ENCODE results near the gene LSM6.

The LSM6 gene

GRCh38 chr4:146158036-146158745, 17.3 kb upstream of the LSM6 start:
- Histone ChIP-seq H3K27me3 (ENCODE audit: control insufficient read depth in 1 of 2, insufficient read depth in 2 of 2, low read length in 2 of 2) (no peaks in the 10 kb centered on the region), H3K9me3 (ENCODE audit: control insufficient read depth in 1 of 2, low read length in 2 of 2) (peaks cover 10 to 13% of the 10 kb centered on the region in 2 donors), H3K36me3 (ENCODE audit: control insufficient read depth in 1 of 2, insufficient read depth in 2 of 2, low read length in 2 of 2) (no peaks in the 10 kb centered on the region), H3K9ac (ENCODE audit: low read depth in 1 of 2, low read length in 2 of 2) (no peak overlapping the region), H3K4me1 (ENCODE audit: control insufficient read depth in 1 of 2, insufficient read depth in 2 of 2, low read length in 2 of 2) (no peaks in the 10 kb centered on the region), H3K27ac (ENCODE audit: low read depth, low read length) (no peak overlapping the region), H3K4me3 (ENCODE audit: low read depth in 1 of 2, low read length in 2 of 2) (no peak overlapping the region)

DNA sequence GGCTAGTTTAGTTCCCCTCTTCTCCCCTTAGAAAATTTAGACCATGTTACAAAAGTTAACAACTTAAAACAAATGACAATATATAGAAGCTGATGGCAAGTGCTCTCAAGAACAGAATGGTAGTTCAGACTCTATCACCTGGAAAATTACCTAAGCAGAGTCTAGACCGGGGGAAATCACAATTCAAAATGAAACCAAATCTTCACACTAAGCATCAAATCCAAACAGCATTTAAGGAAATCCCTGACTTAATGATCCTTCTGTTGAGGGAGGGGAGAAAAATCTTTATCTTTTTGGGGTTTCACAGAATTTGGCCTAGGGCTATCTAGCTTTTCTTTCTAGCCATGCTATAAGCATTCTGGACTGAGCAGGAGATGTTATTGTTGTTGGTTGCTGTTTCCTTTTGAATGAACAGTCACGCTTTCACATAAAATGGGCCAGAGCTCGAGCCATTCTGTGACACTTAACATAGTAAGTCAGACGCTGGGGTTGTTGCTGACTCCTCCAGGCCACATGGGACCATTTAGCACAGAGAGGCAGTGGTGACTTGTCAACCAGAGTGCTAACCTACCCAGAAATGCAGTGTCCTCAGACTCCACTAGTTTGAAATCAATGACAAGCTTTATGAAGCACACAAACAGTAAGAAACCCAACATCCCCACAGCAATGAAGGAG, 16.0 kb upstream of the LSM6 start:
- Histone ChIP-seq H3K36me3 (ENCODE audit: control insufficient read depth in 1 of 2, insufficient read depth in 2 of 2, low read length in 2 of 2) (no peaks in the 10 kb centered on the region), H3K27ac (ENCODE audit: low read depth, low read length) (no peak overlapping the region), H3K27me3 (ENCODE audit: control insufficient read depth in 1 of 2, insufficient read depth in 2 of 2, low read length in 2 of 2) (no peaks in the 10 kb centered on the region), H3K4me3 (ENCODE audit: low read depth in 1 of 2, low read length in 2 of 2) (no peak overlapping the region), H3K9ac (ENCODE audit: low read depth in 1 of 2, low read length in 2 of 2) (no peak overlapping the region), H3K4me1 (ENCODE audit: control insufficient read depth in 1 of 2, insufficient read depth in 2 of 2, low read length in 2 of 2) (no peaks in the 10 kb centered on the region), H3K9me3 (ENCODE audit: control insufficient read depth in 1 of 2, low read length in 2 of 2) (peaks cover 10 to 13% of the 10 kb centered on the region in 2 donors)

DNA sequence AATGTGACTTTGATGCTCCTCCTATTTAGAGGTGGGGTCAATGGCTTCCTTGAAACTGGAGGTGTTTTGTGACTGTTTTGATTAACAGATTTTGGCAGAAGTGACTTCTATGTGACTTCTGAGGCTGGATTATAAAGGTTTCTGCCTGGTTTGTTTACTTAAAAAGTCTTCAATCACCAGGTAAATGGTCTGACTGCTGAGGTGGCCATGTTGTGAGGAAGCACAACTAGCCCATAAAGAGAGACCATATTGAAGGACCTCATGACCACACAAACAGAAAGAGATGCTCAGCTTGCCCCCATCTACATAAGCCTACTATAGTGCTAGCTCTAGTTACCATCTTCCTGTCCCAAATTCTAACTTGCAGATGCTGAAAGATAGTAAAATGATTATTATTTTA, 14.3 kb upstream of the LSM6 start:
- no peak overlapping the region for H3K4me3 ChIP-seq (ENCODE audit: low read depth in 1 of 2, low read length in 2 of 2)
- H3K36me3 ChIP-seq (ENCODE audit: control insufficient read depth in 1 of 2, insufficient read depth in 2 of 2, low read length in 2 of 2) = no peaks in the 10 kb centered on the region
- H3K9me3 ChIP-seq (ENCODE audit: control insufficient read depth in 1 of 2, low read length in 2 of 2) = peaks cover 10 to 13% of the 10 kb centered on the region in 2 donors
- no peak overlapping the region for H3K9ac ChIP-seq (ENCODE audit: low read depth in 1 of 2, low read length in 2 of 2)
- H3K4me1 ChIP-seq (ENCODE audit: control insufficient read depth in 1 of 2, insufficient read depth in 2 of 2, low read length in 2 of 2) = no peaks in the 10 kb centered on the region
- H3K27me3 ChIP-seq (ENCODE audit: control insufficient read depth in 1 of 2, insufficient read depth in 2 of 2, low read length in 2 of 2) = no peaks in the 10 kb centered on the region
- H3K27ac ChIP-seq (ENCODE audit: low read depth, low read length) = no peak overlapping the region

GRCh38 chr4:146165221-146165620, 10.3 kb upstream of the LSM6 start:
- H3K36me3 ChIP-seq (ENCODE audit: control insufficient read depth in 1 of 2, insufficient read depth in 2 of 2, low read length in 2 of 2) = no peaks in the 10 kb centered on the region
- H3K9me3 ChIP-seq (ENCODE audit: control insufficient read depth in 1 of 2, low read length in 2 of 2) = peaks cover 10 to 13% of the 10 kb centered on the region in 2 donors
- no peaks in the 10 kb centered on the region for H3K4me1 ChIP-seq (ENCODE audit: control insufficient read depth in 1 of 2, insufficient read depth in 2 of 2, low read length in 2 of 2)
- H3K27ac ChIP-seq (ENCODE audit: low read depth, low read length) = no peak overlapping the region
- H3K9ac ChIP-seq (ENCODE audit: low read depth in 1 of 2, low read length in 2 of 2) = no peak overlapping the region
- no peak overlapping the region for H3K4me3 ChIP-seq (ENCODE audit: low read depth in 1 of 2, low read length in 2 of 2)
- H3K27me3 ChIP-seq (ENCODE audit: control insufficient read depth in 1 of 2, insufficient read depth in 2 of 2, low read length in 2 of 2) = no peaks in the 10 kb centered on the region

GRCh38 chr4:146165840-146166239, 9.7 kb upstream of the LSM6 start:
- no peaks in the 10 kb centered on the region for H3K27me3 ChIP-seq (ENCODE audit: control insufficient read depth in 1 of 2, insufficient read depth in 2 of 2, low read length in 2 of 2)
- H3K9ac ChIP-seq (ENCODE audit: low read depth in 1 of 2, low read length in 2 of 2) = no peak overlapping the region
- H3K4me1 ChIP-seq (ENCODE audit: control insufficient read depth in 1 of 2, insufficient read depth in 2 of 2, low read length in 2 of 2) = no peaks in the 10 kb centered on the region
- no peak overlapping the region for H3K27ac ChIP-seq (ENCODE audit: low read depth, low read length)
- H3K9me3 ChIP-seq (ENCODE audit: control insufficient read depth in 1 of 2, low read length in 2 of 2) = peaks cover 10 to 13% of the 10 kb centered on the region in 2 donors
- H3K4me3 ChIP-seq (ENCODE audit: low read depth in 1 of 2, low read length in 2 of 2) = no peak overlapping the region
- H3K36me3 ChIP-seq (ENCODE audit: control insufficient read depth in 1 of 2, insufficient read depth in 2 of 2, low read length in 2 of 2) = no peaks in the 10 kb centered on the region

- Histone ChIP-seq H3K9ac (ENCODE audit: low read depth in 1 of 2, low read length in 2 of 2) (no peak overlapping the region), H3K27me3 (ENCODE audit: control insufficient read depth in 1 of 2, insufficient read depth in 2 of 2, low read length in 2 of 2) (no peaks in the 10 kb centered on the region), H3K4me1 (ENCODE audit: control insufficient read depth in 1 of 2, insufficient read depth in 2 of 2, low read length in 2 of 2) (peaks cover 0 to under 1% of the 10 kb centered on the region in 2 donors), H3K36me3 (ENCODE audit: control insufficient read depth in 1 of 2, insufficient read depth in 2 of 2, low read length in 2 of 2) (no peaks in the 10 kb centered on the region), H3K27ac (ENCODE audit: low read depth, low read length) (no peak overlapping the region), H3K9me3 (ENCODE audit: control insufficient read depth in 1 of 2, low read length in 2 of 2) (no peaks in the 10 kb centered on the region), H3K4me3 (ENCODE audit: low read depth in 1 of 2, low read length in 2 of 2) (no peak overlapping the region)
Measured at GRCh38 chr4:146170149-146170548, 5.4 kb upstream of the LSM6 start.

DNA sequence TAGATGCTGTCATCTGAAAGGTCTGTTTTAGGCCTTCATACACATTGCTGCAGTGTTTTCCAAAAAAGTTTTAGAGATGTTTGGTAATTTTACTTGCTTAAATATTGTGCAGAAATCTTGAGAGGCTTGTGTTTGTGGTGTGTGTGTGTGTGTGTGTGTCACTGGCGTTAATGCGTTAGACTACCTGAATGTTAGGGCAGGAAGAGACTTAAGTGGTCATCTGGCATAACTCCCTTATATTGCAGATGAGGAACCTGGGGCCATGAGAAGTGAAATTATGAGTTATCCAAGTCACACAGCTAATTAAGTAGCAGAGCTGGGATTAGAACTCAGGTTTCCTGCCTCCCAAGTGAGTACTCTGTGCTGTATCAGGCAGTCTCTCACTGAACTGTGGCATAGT, 1.4 kb downstream of the LSM6 start:
- Histone ChIP-seq H3K27me3 (ENCODE audit: control insufficient read depth in 1 of 2, insufficient read depth in 2 of 2, low read length in 2 of 2) (no peaks in the 10 kb centered on the region), H3K4me1 (ENCODE audit: control insufficient read depth in 1 of 2, insufficient read depth in 2 of 2, low read length in 2 of 2) (peaks cover 22 to 37% of the 10 kb centered on the region in 2 donors), H3K9ac (ENCODE audit: low read depth in 1 of 2, low read length in 2 of 2) (peak overlapping the region; percentile 83 to 89), H3K27ac (ENCODE audit: low read depth, low read length) (no peak overlapping the region), H3K9me3 (ENCODE audit: control insufficient read depth in 1 of 2, low read length in 2 of 2) (no peaks in the 10 kb centered on the region), H3K36me3 (ENCODE audit: control insufficient read depth in 1 of 2, insufficient read depth in 2 of 2, low read length in 2 of 2) (no peaks in the 10 kb centered on the region), H3K4me3 (ENCODE audit: low read depth in 1 of 2, low read length in 2 of 2) (peak overlapping the region; percentile 91 to 92)

DNA sequence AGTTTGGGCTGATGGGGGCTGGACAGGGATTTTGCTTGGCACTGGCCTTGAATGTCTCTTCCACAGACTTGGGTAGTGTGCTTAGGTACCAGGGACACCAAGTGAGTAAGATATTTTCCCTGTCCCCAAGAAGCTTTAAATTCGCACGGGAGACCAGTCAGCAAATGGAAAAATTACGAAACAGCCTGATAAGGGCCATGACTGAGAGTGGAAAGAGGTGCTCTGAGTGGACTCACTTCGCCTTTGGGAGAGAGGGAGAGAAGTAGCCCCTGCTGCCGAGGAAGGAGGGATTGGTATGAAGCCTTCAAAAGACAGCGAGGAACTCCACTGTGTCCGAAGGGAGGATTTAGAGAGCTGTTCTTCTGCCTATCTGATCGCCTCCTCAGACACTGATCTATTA, 2.6 kb downstream of the LSM6 start:
- H3K4me1 ChIP-seq (ENCODE audit: control insufficient read depth in 1 of 2, insufficient read depth in 2 of 2, low read length in 2 of 2) = peaks cover 22 to 37% of the 10 kb centered on the region in 2 donors
- no peak overlapping the region for H3K9ac ChIP-seq (ENCODE audit: low read depth in 1 of 2, low read length in 2 of 2)
- H3K9me3 ChIP-seq (ENCODE audit: control insufficient read depth in 1 of 2, low read length in 2 of 2) = no peaks in the 10 kb centered on the region
- H3K27ac ChIP-seq (ENCODE audit: low read depth, low read length) = no peak overlapping the region
- H3K4me3 ChIP-seq (ENCODE audit: low read depth in 1 of 2, low read length in 2 of 2) = no peak overlapping the region
- H3K27me3 ChIP-seq (ENCODE audit: control insufficient read depth in 1 of 2, insufficient read depth in 2 of 2, low read length in 2 of 2) = no peaks in the 10 kb centered on the region
- no peaks in the 10 kb centered on the region for H3K36me3 ChIP-seq (ENCODE audit: control insufficient read depth in 1 of 2, insufficient read depth in 2 of 2, low read length in 2 of 2)

DNA sequence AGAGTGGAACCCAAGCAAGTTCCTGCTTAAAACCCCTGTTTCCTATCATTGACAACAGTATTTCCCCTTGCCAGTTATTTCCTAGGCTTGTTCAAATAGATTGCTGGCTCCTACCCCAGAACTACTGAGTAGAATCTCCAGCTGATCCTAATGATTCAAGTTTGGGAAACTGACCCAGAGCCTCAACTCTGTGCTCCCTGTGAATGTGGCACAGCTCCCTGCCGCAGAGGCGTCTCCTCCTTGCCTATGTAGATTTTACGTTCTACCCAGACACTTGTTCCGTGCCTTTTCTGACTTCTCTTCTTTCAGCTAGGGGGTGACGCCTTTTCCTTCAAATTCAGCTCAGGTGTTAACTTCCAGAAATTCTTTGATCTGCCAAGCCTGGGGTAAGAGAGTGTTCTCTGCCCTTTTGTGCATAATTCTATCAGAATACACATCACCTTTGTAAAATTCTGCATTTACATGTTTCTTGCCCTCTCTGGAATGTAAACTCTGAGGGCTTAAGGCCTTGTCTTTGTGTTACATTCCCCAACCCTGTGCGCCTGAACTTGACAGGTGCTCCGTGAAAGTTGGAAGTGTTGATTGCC, 4.4 kb downstream of the LSM6 start:
- Histone ChIP-seq H3K27ac (ENCODE audit: low read depth, low read length) (no peak overlapping the region), H3K9me3 (ENCODE audit: control insufficient read depth in 1 of 2, low read length in 2 of 2) (no peaks in the 10 kb centered on the region), H3K36me3 (ENCODE audit: control insufficient read depth in 1 of 2, insufficient read depth in 2 of 2, low read length in 2 of 2) (peaks cover 0 to 8% of the 10 kb centered on the region in 2 donors), H3K4me1 (ENCODE audit: control insufficient read depth in 1 of 2, insufficient read depth in 2 of 2, low read length in 2 of 2) (peaks cover 22 to 37% of the 10 kb centered on the region in 2 donors), H3K9ac (ENCODE audit: low read depth in 1 of 2, low read length in 2 of 2) (no peak overlapping the region), H3K27me3 (ENCODE audit: control insufficient read depth in 1 of 2, insufficient read depth in 2 of 2, low read length in 2 of 2) (no peaks in the 10 kb centered on the region), H3K4me3 (ENCODE audit: low read depth in 1 of 2, low read length in 2 of 2) (no peak overlapping the region)

- Histone ChIP-seq H3K27ac (ENCODE audit: low read depth, low read length) (no peak overlapping the region), H3K27me3 (ENCODE audit: control insufficient read depth in 1 of 2, insufficient read depth in 2 of 2, low read length in 2 of 2) (no peaks in the 10 kb centered on the region), H3K9ac (ENCODE audit: low read depth in 1 of 2, low read length in 2 of 2) (no peak overlapping the region), H3K4me3 (ENCODE audit: low read depth in 1 of 2, low read length in 2 of 2) (no peak overlapping the region), H3K36me3 (ENCODE audit: control insufficient read depth in 1 of 2, insufficient read depth in 2 of 2, low read length in 2 of 2) (peaks cover 6 to 17% of the 10 kb centered on the region in 2 donors), H3K9me3 (ENCODE audit: control insufficient read depth in 1 of 2, low read length in 2 of 2) (no peaks in the 10 kb centered on the region), H3K4me1 (ENCODE audit: control insufficient read depth in 1 of 2, insufficient read depth in 2 of 2, low read length in 2 of 2) (peaks cover 13 to 25% of the 10 kb centered on the region in 2 donors)
Measured at GRCh38 chr4:146182443-146182842, 6.9 kb downstream of the LSM6 start.

All from duodenal mucosa (tissue), 2 donors.